ENCODE measurements around the gene CCDC83. TPM values are rescaled to one million over a fixed set of nuclear protein-coding genes. Genes with fewer than 3 reads are reported as not detected.

The CCDC83 gene
- total and polyA plus RNA-seq, 2 experiments from 2014 or later, result not detected

DNA sequence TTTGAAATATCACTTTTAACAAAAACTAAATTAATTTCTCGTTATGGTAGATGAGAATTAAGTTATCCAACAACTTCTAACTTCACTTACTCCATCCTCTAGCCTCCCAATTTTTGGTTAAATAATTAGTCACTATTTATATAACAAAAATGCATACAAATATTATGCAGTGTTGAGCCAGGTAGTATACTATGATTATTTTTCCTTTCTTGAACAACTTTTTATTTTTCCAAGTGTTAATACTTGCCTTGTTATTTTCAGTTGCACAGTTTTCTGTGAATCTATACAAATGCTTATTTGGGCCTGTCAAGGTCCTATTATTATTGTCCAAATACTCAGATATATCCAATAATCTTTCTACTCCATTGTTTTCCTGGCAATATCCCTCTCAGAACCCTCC is 19.9 kb upstream of the CCDC83 start:
- no peak for ATAC-seq
- Histone ChIP-seq H3K4me1 (ENCODE audit: insufficient read depth) (peaks cover 3% of the 10 kb centered on the region; the same call in 1 of the 2 replicates), H2AFZ (no peak overlapping the region), H4K20me1 (replicated peaks; ENCODE audit: insufficient read depth) (no peaks in the 10 kb centered on the region), H3K79me2 (replicated peaks; ENCODE audit: insufficient read depth) (no peaks in the 10 kb centered on the region), H3K36me3 (ENCODE audit: insufficient read depth) (no peaks in the 10 kb centered on the region), H3K4me3 (no peak overlapping the region), H3K27ac (ENCODE audit: low read depth) (no peak overlapping the region), H3K9me2 (ENCODE audit: insufficient read depth) (no peaks in the 10 kb centered on the region), H3K27me3 (ENCODE audit: insufficient read depth) (no peaks in the 10 kb centered on the region), H3F3A (replicated peaks; ENCODE audit: low read depth) (no peaks in the 10 kb centered on the region), H3K4me2 (no peak overlapping the region)
- H3K36me3 Mint-ChIP-seq (ENCODE audit: low read depth), result peaks cover 4% of the 10 kb centered on the region; the same call in 1 of the 3 replicates
- H3K9me3 Mint-ChIP-seq, result no peaks in the 10 kb centered on the region
- H3K4me1 Mint-ChIP-seq, result peaks cover 3% of the 10 kb centered on the region; the same call in 2 of the 3 replicates
- no peak overlapping the region for H3K27ac Mint-ChIP-seq
- no peak for TF ChIP-seq EZH2phosphoT487 (IDR thresholded peaks at IDR 0.05; ENCODE audit: unreplicated experiment)
- TF ChIP-seq, protein P1, sequence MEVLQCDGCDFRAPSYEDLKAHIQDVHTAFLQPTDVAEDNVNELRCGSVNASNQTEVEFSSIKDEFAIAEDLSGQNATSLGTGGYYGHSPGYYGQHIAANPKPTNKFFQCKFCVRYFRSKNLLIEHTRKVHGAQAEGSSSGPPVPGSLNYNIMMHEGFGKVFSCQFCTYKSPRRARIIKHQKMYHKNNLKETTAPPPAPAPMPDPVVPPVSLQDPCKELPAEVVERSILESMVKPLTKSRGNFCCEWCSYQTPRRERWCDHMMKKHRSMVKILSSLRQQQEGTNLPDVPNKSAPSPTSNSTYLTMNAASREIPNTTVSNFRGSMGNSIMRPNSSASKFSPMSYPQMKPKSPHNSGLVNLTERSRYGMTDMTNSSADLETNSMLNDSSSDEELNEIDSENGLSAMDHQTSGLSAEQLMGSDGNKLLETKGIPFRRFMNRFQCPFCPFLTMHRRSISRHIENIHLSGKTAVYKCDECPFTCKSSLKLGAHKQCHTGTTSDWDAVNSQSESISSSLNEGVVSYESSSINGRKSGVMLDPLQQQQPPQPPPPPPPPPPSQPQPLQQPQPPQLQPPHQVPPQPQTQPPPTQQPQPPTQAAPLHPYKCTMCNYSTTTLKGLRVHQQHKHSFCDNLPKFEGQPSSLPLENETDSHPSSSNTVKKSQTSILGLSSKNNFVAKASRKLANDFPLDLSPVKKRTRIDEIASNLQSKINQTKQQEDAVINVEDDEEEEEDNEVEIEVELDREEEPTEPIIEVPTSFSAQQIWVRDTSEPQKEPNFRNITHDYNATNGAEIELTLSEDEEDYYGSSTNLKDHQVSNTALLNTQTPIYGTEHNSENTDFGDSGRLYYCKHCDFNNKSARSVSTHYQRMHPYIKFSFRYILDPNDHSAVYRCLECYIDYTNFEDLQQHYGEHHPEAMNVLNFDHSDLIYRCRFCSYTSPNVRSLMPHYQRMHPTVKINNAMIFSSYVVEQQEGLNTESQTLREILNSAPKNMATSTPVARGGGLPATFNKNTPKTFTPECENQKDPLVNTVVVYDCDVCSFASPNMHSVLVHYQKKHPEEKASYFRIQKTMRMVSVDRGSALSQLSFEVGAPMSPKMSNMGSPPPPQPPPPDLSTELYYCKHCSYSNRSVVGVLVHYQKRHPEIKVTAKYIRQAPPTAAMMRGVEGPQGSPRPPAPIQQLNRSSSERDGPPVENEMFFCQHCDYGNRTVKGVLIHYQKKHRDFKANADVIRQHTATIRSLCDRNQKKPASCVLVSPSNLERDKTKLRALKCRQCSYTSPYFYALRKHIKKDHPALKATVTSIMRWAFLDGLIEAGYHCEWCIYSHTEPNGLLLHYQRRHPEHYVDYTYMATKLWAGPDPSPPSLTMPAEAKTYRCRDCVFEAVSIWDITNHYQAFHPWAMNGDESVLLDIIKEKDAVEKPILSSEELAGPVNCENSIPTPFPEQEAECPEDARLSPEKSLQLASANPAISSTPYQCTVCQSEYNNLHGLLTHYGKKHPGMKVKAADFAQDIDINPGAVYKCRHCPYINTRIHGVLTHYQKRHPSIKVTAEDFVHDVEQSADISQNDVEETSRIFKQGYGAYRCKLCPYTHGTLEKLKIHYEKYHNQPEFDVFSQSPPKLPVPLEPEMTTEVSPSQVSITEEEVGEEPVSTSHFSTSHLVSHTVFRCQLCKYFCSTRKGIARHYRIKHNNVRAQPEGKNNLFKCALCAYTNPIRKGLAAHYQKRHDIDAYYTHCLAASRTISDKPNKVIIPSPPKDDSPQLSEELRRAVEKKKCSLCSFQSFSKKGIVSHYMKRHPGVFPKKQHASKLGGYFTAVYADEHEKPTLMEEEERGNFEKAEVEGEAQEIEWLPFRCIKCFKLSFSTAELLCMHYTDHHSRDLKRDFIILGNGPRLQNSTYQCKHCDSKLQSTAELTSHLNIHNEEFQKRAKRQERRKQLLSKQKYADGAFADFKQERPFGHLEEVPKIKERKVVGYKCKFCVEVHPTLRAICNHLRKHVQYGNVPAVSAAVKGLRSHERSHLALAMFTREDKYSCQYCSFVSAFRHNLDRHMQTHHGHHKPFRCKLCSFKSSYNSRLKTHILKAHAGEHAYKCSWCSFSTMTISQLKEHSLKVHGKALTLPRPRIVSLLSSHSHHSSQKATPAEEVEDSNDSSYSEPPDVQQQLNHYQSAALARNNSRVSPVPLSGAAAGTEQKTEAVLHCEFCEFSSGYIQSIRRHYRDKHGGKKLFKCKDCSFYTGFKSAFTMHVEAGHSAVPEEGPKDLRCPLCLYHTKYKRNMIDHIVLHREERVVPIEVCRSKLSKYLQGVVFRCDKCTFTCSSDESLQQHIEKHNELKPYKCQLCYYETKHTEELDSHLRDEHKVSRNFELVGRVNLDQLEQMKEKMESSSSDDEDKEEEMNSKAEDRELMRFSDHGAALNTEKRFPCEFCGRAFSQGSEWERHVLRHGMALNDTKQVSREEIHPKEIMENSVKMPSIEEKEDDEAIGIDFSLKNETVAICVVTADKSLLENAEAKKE (CRISPR knock-in tag; IDR thresholded peaks at IDR 0.05), result no peak
- TF ChIP-seq NANOG (IDR thresholded peaks at IDR 0.05; ENCODE audit: borderline replicate concordance), result no peak
- TF ChIP-seq ZNF114 (CRISPR knock-in tag; IDR thresholded peaks at IDR 0.05), result no peak
- no peak for TF ChIP-seq CREB1 (CRISPR knock-in tag; IDR thresholded peaks at IDR 0.05; ENCODE audit: low read depth)
- DNase-seq (ENCODE audit: low spot score), result no peak
- H3K27me3 Mint-ChIP-seq (ENCODE audit: insufficient read depth, low read depth, poor library complexity), result peaks cover 3% of the 10 kb centered on the region
- no peak overlapping the region for H3K4me3 Mint-ChIP-seq

DNA sequence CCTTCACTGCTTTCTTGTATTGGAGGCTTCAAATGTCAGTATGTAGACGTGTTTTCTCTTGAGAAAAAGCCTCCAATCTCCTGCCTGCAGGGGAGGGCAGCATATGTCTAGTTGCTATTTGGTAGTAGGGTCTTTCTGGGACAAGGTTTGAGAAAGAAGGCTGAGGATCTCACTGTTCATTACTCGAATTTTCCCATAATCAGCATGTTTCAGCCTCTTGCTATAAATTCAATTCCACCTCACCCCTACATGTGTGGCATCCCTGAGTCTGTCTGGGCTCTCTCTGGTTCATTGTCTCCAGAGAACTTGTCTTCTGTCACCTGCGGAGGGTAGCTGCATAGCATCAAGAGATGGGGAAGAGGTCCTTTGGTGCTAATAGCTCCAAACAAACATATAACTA is 19.5 kb upstream of the CCDC83 start:
- DNase-seq (ENCODE audit: low spot score) (no peak), ATAC-seq (no peak)
- Mint-ChIP-seq H3K4me1 (peaks cover under 1% of the 10 kb centered on the region; the same call in 2 of the 3 replicates), H3K27ac (no peak overlapping the region), H3K27me3 (ENCODE audit: insufficient read depth, low read depth, poor library complexity) (peaks cover 3% of the 10 kb centered on the region), H3K4me3 (no peak overlapping the region), H3K36me3 (ENCODE audit: low read depth) (peaks cover 4% of the 10 kb centered on the region; the same call in 1 of the 3 replicates), H3K9me3 (no peaks in the 10 kb centered on the region)
- no peak overlapping the region for H3K4me3 ChIP-seq
- no peaks in the 10 kb centered on the region for H4K20me1 ChIP-seq (replicated peaks; ENCODE audit: insufficient read depth)
- H3K27me3 ChIP-seq (ENCODE audit: insufficient read depth), result no peaks in the 10 kb centered on the region
- H3K4me2 ChIP-seq, result no peak overlapping the region
- no peak overlapping the region for H3K27ac ChIP-seq (ENCODE audit: low read depth)
- H3K4me1 ChIP-seq (ENCODE audit: insufficient read depth), result peaks cover 2% of the 10 kb centered on the region; the same call in 1 of the 2 replicates
- no peaks in the 10 kb centered on the region for H3F3A ChIP-seq (replicated peaks; ENCODE audit: low read depth)
- H3K36me3 ChIP-seq (ENCODE audit: insufficient read depth), result no peaks in the 10 kb centered on the region
- H2AFZ ChIP-seq, result no peak overlapping the region
- no peaks in the 10 kb centered on the region for H3K9me2 ChIP-seq (ENCODE audit: insufficient read depth)
- no peaks in the 10 kb centered on the region for H3K79me2 ChIP-seq (replicated peaks; ENCODE audit: insufficient read depth)
- TF ChIP-seq STAT1 (IDR thresholded peaks at IDR 0.05; ENCODE audit: unreplicated experiment) (no peak), ZNF331 (CRISPR knock-in tag; IDR thresholded peaks at IDR 0.05; ENCODE audit: low read depth) (no peak), NANOG (IDR thresholded peaks at IDR 0.05; ENCODE audit: borderline replicate concordance) (no peak), POLR2AphosphoS5 (IDR thresholded peaks at IDR 0.05; ENCODE audit: low read depth) (no peak), ZNF114 (CRISPR knock-in tag; IDR thresholded peaks at IDR 0.05) (no peak)
